Stimulated activated naive CD8-positive, alpha-beta T cell treated with anti-CD3 and anti-CD28 coated beads, Interleukin-15, amount 100 ng/mL, for 72 hours (primary cell): ENCODE results near the gene CTNNA2.
"Not testable (repeated sequence)": the region's sequence is repeated elsewhere in the genome, so short reads cannot be mapped to it uniquely, and the experiment has no call there.

ENCODE experiments used
- ATAC-seq: fragments of 150-1000 bp; cut with Tn5 transposase; 2 replicates; pipeline ENCODE4 v1.10.0; 2021; ENCODE audit warnings: mild to moderate bottlenecking, moderate library complexity
- DNase-seq, 2 donors: peaks; one replicate each; pipeline ENCODE4 v3.0.0; 2021 to 2022
- H3K27ac Mint-ChIP-seq, 2 donors: one replicate each; pipeline ENCODE4 v1.8.0; 2022; ENCODE audit warnings: mild to moderate bottlenecking in 2 of 2, mixed read lengths in 2 of 2, moderate library complexity in 2 of 2
- H3K27me3 Mint-ChIP-seq: one replicate; pipeline ENCODE4 v1.8.0; 2022; ENCODE audit warnings: mixed read lengths
- H3K4me1 Mint-ChIP-seq: one replicate; pipeline ENCODE4 v1.8.0; 2022; ENCODE audit warnings: mild to moderate bottlenecking, mixed read lengths
- H3K4me3 Mint-ChIP-seq, 2 donors: one replicate each; pipeline ENCODE4 v1.8.0; 2022; ENCODE audit warnings: mild to moderate bottlenecking in 2 of 2, mixed read lengths in 2 of 2, moderate library complexity in 1 of 2
- H3K9me3 Mint-ChIP-seq, 2 donors: one replicate each; pipeline ENCODE4 v1.8.0; 2022; ENCODE audit warnings: mixed read lengths in 2 of 2

Gene CTNNA2

GRCh38 chr2:80074321-80075070 is 561.6 kb downstream of the CTNNA2 start:
- Mint-ChIP-seq H3K27me3 (peaks cover 26% of the 10 kb centered on the region), H3K9me3 (peaks cover 0 to 8% of the 10 kb centered on the region in 2 donors), H3K4me1 (no peaks in the 10 kb centered on the region), H3K27ac (no peak overlapping the region), H3K4me3 (no peak overlapping the region)
- ATAC-seq (no peak), DNase-seq (no peak)

- no peaks in the 10 kb centered on the region for H3K4me1 Mint-ChIP-seq
- no peak for DNase-seq
- H3K27ac Mint-ChIP-seq, result no peak overlapping the region
- ATAC-seq, result no peak
- H3K27me3 Mint-ChIP-seq, result peaks cover 26% of the 10 kb centered on the region
- H3K9me3 Mint-ChIP-seq, result peaks cover 0 to 8% of the 10 kb centered on the region in 2 donors
- no peak overlapping the region for H3K4me3 Mint-ChIP-seq
These were observed 562.9 kb downstream of the CTNNA2 start for GRCh38 chr2:80075719-80076118.

GRCh38 chr2:80078290-80079036 is 565.6 kb downstream of the CTNNA2 start:
- Mint-ChIP-seq H3K27me3 (peaks cover 17% of the 10 kb centered on the region), H3K4me1 (no peaks in the 10 kb centered on the region), H3K4me3 (no peak overlapping the region), H3K27ac (peak overlapping the region in 1 of 2 donors; percentile 20), H3K9me3 (peaks cover 0 to 8% of the 10 kb centered on the region in 2 donors)
- ATAC-seq (no peak), DNase-seq (no peak)

GRCh38 chr2:80080957-80081356 is 568.1 kb downstream of the CTNNA2 start:
- DNase-seq, result no peak
- Mint-ChIP-seq H3K9me3 (peaks cover 0 to 12% of the 10 kb centered on the region in 2 donors), H3K27me3 (peaks cover 17% of the 10 kb centered on the region), H3K4me1 (no peaks in the 10 kb centered on the region), H3K4me3 (no peak overlapping the region), H3K27ac (no peak overlapping the region)
- ATAC-seq, result no peak

- Mint-ChIP-seq H3K4me1 (no peaks in the 10 kb centered on the region), H3K27me3 (no peaks in the 10 kb centered on the region), H3K27ac (no peak overlapping the region), H3K4me3 (no peak overlapping the region), H3K9me3 (peaks cover 0 to 4% of the 10 kb centered on the region in 2 donors)
- DNase-seq (no peak), ATAC-seq (no peak)
These were observed 574.0 kb downstream of the CTNNA2 start for GRCh38 chr2:80086831-80087230.

GRCh38 chr2:80091237-80091636 is 578.4 kb downstream of the CTNNA2 start:
- ATAC-seq, result no peak
- DNase-seq, result no peak
- Mint-ChIP-seq H3K9me3 (peaks cover 0 to 5% of the 10 kb centered on the region in 2 donors), H3K4me3 (no peak overlapping the region), H3K27me3 (no peaks in the 10 kb centered on the region), H3K27ac (no peak overlapping the region), H3K4me1 (no peaks in the 10 kb centered on the region)

GRCh38 chr2:80092474-80092873 is 579.6 kb downstream of the CTNNA2 start:
- Mint-ChIP-seq H3K9me3 (peaks cover 1 to 16% of the 10 kb centered on the region in 2 donors), H3K4me1 (no peaks in the 10 kb centered on the region), H3K4me3 (no peak overlapping the region), H3K27me3 (no peaks in the 10 kb centered on the region), H3K27ac (no peak overlapping the region)
- no peak for DNase-seq
- ATAC-seq, result no peak

- H3K4me3 Mint-ChIP-seq, H3K27me3 Mint-ChIP-seq, DNase-seq, ATAC-seq, H3K27ac Mint-ChIP-seq, H3K4me1 Mint-ChIP-seq: not testable (repeated sequence)
- H3K9me3 Mint-ChIP-seq, result peaks cover 9 to 28% of the 10 kb centered on the region in 2 donors
These were observed 585.7 kb downstream of the CTNNA2 start for GRCh38 chr2:80098503-80098902.

- DNase-seq, result no peak
- no peak overlapping the region for H3K27ac Mint-ChIP-seq
- no peaks in the 10 kb centered on the region for H3K27me3 Mint-ChIP-seq
- H3K4me1 Mint-ChIP-seq, result no peaks in the 10 kb centered on the region
- peaks cover 9 to 21% of the 10 kb centered on the region in 2 donors for H3K9me3 Mint-ChIP-seq
- H3K4me3 Mint-ChIP-seq, result no peak overlapping the region
- no peak for ATAC-seq
These were observed 589.2 kb downstream of the CTNNA2 start for GRCh38 chr2:80102026-80102425.

- H3K4me1 Mint-ChIP-seq, result no peaks in the 10 kb centered on the region
- no peak overlapping the region for H3K4me3 Mint-ChIP-seq
- DNase-seq (no peak), ATAC-seq (no peak)
- peaks cover 5 to 11% of the 10 kb centered on the region in 2 donors for H3K9me3 Mint-ChIP-seq
- no peaks in the 10 kb centered on the region for H3K27me3 Mint-ChIP-seq
- H3K27ac Mint-ChIP-seq, result no peak overlapping the region
These were observed 592.3 kb downstream of the CTNNA2 start for GRCh38 chr2:80105015-80105640.

- no peak overlapping the region for H3K4me3 Mint-ChIP-seq
- peaks cover 0 to 27% of the 10 kb centered on the region in 2 donors for H3K9me3 Mint-ChIP-seq
- no peaks in the 10 kb centered on the region for H3K4me1 Mint-ChIP-seq
- DNase-seq (no peak), ATAC-seq (no peak)
- H3K27me3 Mint-ChIP-seq, result no peaks in the 10 kb centered on the region
- H3K27ac Mint-ChIP-seq, result no peak overlapping the region
These were observed 598.3 kb downstream of the CTNNA2 start for GRCh38 chr2:80111185-80111584.

- H3K27me3 Mint-ChIP-seq, result no peaks in the 10 kb centered on the region
- peak overlapping the region in 1 of 2 donors; percentile 22 for H3K27ac Mint-ChIP-seq
- no peak for DNase-seq
- no peak for ATAC-seq
- H3K9me3 Mint-ChIP-seq, result peaks cover 10 to 15% of the 10 kb centered on the region in 2 donors
- H3K4me3 Mint-ChIP-seq, result no peak overlapping the region
- no peaks in the 10 kb centered on the region for H3K4me1 Mint-ChIP-seq
These were observed 599.9 kb downstream of the CTNNA2 start for GRCh38 chr2:80112790-80113189.

GRCh38 chr2:80113399-80113798 is 600.5 kb downstream of the CTNNA2 start:
- DNase-seq (no peak), ATAC-seq (no peak)
- peaks cover 10 to 15% of the 10 kb centered on the region in 2 donors for H3K9me3 Mint-ChIP-seq
- H3K4me3 Mint-ChIP-seq, result no peak overlapping the region
- H3K27me3 Mint-ChIP-seq, result no peaks in the 10 kb centered on the region
- no peaks in the 10 kb centered on the region for H3K4me1 Mint-ChIP-seq
- no peak overlapping the region for H3K27ac Mint-ChIP-seq

- ATAC-seq, result no peak
- Mint-ChIP-seq H3K9me3 (peaks cover 10 to 15% of the 10 kb centered on the region in 2 donors), H3K4me3 (no peak overlapping the region), H3K4me1 (no peaks in the 10 kb centered on the region), H3K27ac (no peak overlapping the region), H3K27me3 (no peaks in the 10 kb centered on the region)
- no peak for DNase-seq
These were observed 602.0 kb downstream of the CTNNA2 start for GRCh38 chr2:80114812-80115211.

GRCh38 chr2:80117401-80117800 is 604.5 kb downstream of the CTNNA2 start:
- H3K27me3 Mint-ChIP-seq, result no peaks in the 10 kb centered on the region
- H3K27ac Mint-ChIP-seq, result no peak overlapping the region
- DNase-seq, result no peak
- no peak for ATAC-seq
- no peaks in the 10 kb centered on the region for H3K4me1 Mint-ChIP-seq
- H3K4me3 Mint-ChIP-seq, result no peak overlapping the region
- peaks cover 6 to 10% of the 10 kb centered on the region in 2 donors for H3K9me3 Mint-ChIP-seq

- Mint-ChIP-seq H3K27me3 (no peaks in the 10 kb centered on the region), H3K27ac (no peak overlapping the region), H3K4me1 (no peaks in the 10 kb centered on the region), H3K9me3 (peaks cover 7 to 14% of the 10 kb centered on the region in 2 donors), H3K4me3 (no peak overlapping the region)
- DNase-seq (no peak), ATAC-seq (no peak)
These were observed 608.0 kb downstream of the CTNNA2 start for GRCh38 chr2:80120866-80121265.
